Sigmoid colon (tissue), 4 donors: ENCODE data around the gene CPNE6.

ENCODE experiments used
- CTCF ChIP-seq, 4 experiments: fragments of 450-650 bp in 3 of 4; fragments of 200-600 bp in 1 of 4; IDR thresholded peaks; one replicate each; pipeline ENCODE4 v1.5.1; 2016 to 2019; ENCODE audit warnings: antibody characterized with exemption in 4 of 4, mild to moderate bottlenecking in 3 of 4, moderate library complexity in 2 of 4
- EP300 ChIP-seq, 4 donors: sonication (generic); formaldehyde crosslinking; IDR thresholded peaks; one replicate each; pipeline ENCODE4 v1.6.1; 2017; ENCODE audit warnings: antibody characterized with exemption in 4 of 4
- POLR2AphosphoS5 ChIP-seq, 4 donors: sonication (generic); formaldehyde crosslinking; IDR thresholded peaks; one replicate each; pipeline ENCODE4 v1.6.1; 2017; ENCODE audit warnings: antibody characterized with exemption in 4 of 4

DNA sequence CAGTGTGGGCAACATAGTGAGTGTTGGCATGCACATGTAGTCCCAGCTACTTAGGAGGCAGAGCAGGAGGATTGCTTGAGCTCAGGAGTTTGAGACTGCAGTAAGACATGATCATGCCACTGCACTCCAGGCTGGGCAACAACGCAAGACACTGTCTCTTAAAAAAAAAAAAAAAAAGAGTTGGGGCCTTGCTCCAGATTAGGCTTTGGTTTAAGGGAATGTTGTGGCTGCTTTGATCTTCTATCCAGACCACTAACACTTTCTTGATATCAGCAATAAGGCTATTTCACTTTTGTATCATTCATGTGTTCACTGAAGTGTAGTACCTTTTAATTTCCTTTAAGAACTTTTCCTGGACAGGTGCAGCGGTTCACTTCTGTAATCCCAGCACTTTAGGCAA is 56.3 kb downstream of the CPNE6 start:
- no peak for TF ChIP-seq CTCF (IDR thresholded peaks at IDR 0.05)
- TF ChIP-seq POLR2AphosphoS5 (IDR thresholded peaks at IDR 0.05) = no peak
- TF ChIP-seq EP300 (IDR thresholded peaks at IDR 0.05) = no peak
